A673 (cell line): ENCODE data around the gene PTPN18. TPM values are rescaled to one million over a fixed set of nuclear protein-coding genes. Genes with fewer than 3 reads are reported as not detected.

Source experiments
- BruUV-seq: library from RNA; stranded (reverse); fragments of 400-500 nt; replicated peaks from 2 replicates; lab custom pipeline; 2021; lab: Mats Ljungman, UMichigan
- CTCF ChIA-PET: fragments of 300-600 bp; sonication (Branson Sonifier 250); formaldehyde crosslinking; loops from one replicate; lab custom pipeline; 2022; ENCODE audit warnings: antibody characterized with exemption; lab: Charles Lee
- POLR2A ChIA-PET: fragments of 300-600 bp; sonication (Branson Sonifier 250); formaldehyde crosslinking; loops from one replicate; lab custom pipeline; 2022; ENCODE audit warnings: antibody characterized with exemption; ENCODE audit not compliant: low non-redundant PET; lab: Charles Lee
- DNase-seq: peaks from one replicate; pipeline ENCODE4 v3.0.0-alpha.2; 2015; ENCODE audit warnings: low spot score
- H3K27ac ChIP-seq: fragments of 200-600 bp; sonication (generic); 2 replicates; pipeline ENCODE4 v1.5.1; 2016; ENCODE audit warnings: mixed run types, low read depth, mild to moderate bottlenecking, mixed read lengths, antibody characterized with exemption, low read length; ENCODE audit not compliant: poor library complexity, severe bottlenecking
- H3K27me3 ChIP-seq: fragments of 200-600 bp; sonication (generic); replicated peaks from 2 replicates; pipeline ENCODE4 v1.6.1; 2017; ENCODE audit warnings: mixed run types, low read depth, mild to moderate bottlenecking, mixed read lengths, antibody characterized with exemption, low read length; ENCODE audit not compliant: insufficient read depth, poor library complexity
- H3K36me3 ChIP-seq: fragments of 200-600 bp; sonication (generic); 2 replicates; pipeline ENCODE4 v1.6.1; 2016; ENCODE audit warnings: mixed run types, mild to moderate bottlenecking, mixed read lengths, antibody characterized with exemption, low read length; ENCODE audit not compliant: insufficient read depth, poor library complexity, severe bottlenecking
- H3K4me1 ChIP-seq: fragments of 200-600 bp; sonication (generic); 2 replicates; pipeline ENCODE4 v1.6.1; 2017; ENCODE audit warnings: mixed run types, mild to moderate bottlenecking, mixed read lengths, antibody characterized with exemption, low read length; ENCODE audit not compliant: insufficient read depth, poor library complexity, severe bottlenecking
- H3K4me3 ChIP-seq: fragments of 200-600 bp; sonication (generic); 2 replicates; pipeline ENCODE4 v1.5.1; 2016; ENCODE audit warnings: low read depth, mixed run types, mild to moderate bottlenecking, mixed read lengths, low read length; ENCODE audit not compliant: poor library complexity, severe bottlenecking
- H3K9me3 ChIP-seq: fragments of 200-600 bp; sonication (generic); 2 replicates; pipeline ENCODE4 v1.6.1; 2016; ENCODE audit warnings: mixed run types, low read depth, mild to moderate bottlenecking, mixed read lengths, antibody characterized with exemption, low read length; ENCODE audit not compliant: poor library complexity, severe bottlenecking
- EZH2 ChIP-seq: fragments of 200-600 bp; sonication (generic); IDR thresholded peaks from 2 replicates; pipeline ENCODE4 v1.6.1; 2017; ENCODE audit warnings: borderline replicate concordance, low read depth, mild to moderate bottlenecking, mixed read lengths, antibody characterized with exemption, low read length; ENCODE audit not compliant: poor library complexity, severe bottlenecking
- intact Hi-C: fragments of 100-400 bp; cut with micrococcal nuclease; formaldehyde crosslinking; loops from one replicate; pipeline ENCODE4 v1.10.0; 2022; ENCODE audit not compliant: unreplicated experiment
- total RNA-seq: library from RNA; stranded (reverse); gene quantifications from 2 replicates; pipeline ENCODE4 v1.2.3, GENCODE V29; 2021
- TF ChIP-seq, protein P1 (sequence below): fragments of 300-800, 200-600 bp; sonication (generic); conservative IDR thresholded peaks from 2 replicates; pipeline ENCODE4 v1.5.1; 2017; ENCODE audit warnings: low read depth, mild to moderate bottlenecking, antibody characterized with exemption, low read length, moderate library complexity, mixed read lengths

The PTPN18 gene
- total RNA-seq, 1 experiment from 2014 or later = 3.2 TPM

- no peaks in the 10 kb centered on the region for H3K9me3 ChIP-seq
- no peak for TF ChIP-seq EZH2
- TF ChIP-seq, protein P1, sequence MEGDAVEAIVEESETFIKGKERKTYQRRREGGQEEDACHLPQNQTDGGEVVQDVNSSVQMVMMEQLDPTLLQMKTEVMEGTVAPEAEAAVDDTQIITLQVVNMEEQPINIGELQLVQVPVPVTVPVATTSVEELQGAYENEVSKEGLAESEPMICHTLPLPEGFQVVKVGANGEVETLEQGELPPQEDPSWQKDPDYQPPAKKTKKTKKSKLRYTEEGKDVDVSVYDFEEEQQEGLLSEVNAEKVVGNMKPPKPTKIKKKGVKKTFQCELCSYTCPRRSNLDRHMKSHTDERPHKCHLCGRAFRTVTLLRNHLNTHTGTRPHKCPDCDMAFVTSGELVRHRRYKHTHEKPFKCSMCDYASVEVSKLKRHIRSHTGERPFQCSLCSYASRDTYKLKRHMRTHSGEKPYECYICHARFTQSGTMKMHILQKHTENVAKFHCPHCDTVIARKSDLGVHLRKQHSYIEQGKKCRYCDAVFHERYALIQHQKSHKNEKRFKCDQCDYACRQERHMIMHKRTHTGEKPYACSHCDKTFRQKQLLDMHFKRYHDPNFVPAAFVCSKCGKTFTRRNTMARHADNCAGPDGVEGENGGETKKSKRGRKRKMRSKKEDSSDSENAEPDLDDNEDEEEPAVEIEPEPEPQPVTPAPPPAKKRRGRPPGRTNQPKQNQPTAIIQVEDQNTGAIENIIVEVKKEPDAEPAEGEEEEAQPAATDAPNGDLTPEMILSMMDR = no peak
- no peaks in the 10 kb centered on the region for H3K27me3 ChIP-seq
- BruUV-seq = no TSS peak
- peaks cover 3% of the 10 kb centered on the region for H3K36me3 ChIP-seq
- H3K27ac ChIP-seq = no peak overlapping the region
- DNase-seq = no peak
- H3K4me3 ChIP-seq = no peak overlapping the region
- intact Hi-C loops = no loop called here
- ChIA-PET CTCF (no interaction called here), POLR2A (no interaction called here)
- no peaks in the 10 kb centered on the region for H3K4me1 ChIP-seq
Measured at GRCh38 chr2:130353291-130354138, 2.3 kb upstream of the PTPN18 start.

DNA sequence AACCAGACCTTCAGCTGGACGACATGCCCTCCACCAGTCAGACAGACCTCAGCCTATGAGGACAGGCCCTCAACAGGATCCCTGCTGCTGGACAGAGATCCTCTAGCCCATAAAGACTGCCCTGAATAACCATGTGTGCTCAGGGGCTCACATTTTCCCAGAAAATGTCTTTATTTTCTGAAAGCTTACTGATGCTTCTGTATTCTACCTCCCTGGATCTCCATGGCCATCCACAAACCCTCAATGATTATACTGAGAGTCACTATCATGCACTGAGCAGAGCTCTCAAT is 1.8 kb upstream of the PTPN18 start:
- H3K27ac ChIP-seq = no peak overlapping the region
- H3K4me1 ChIP-seq = no peaks in the 10 kb centered on the region
- H3K36me3 ChIP-seq = peaks cover 2% of the 10 kb centered on the region
- ChIA-PET CTCF (no interaction called here), POLR2A (no interaction called here)
- intact Hi-C loops = no loop called here
- H3K9me3 ChIP-seq = no peaks in the 10 kb centered on the region
- no peaks in the 10 kb centered on the region for H3K27me3 ChIP-seq
- no peak for TF ChIP-seq EZH2
- TF ChIP-seq, protein P1 = no peak
- no peak overlapping the region for H3K4me3 ChIP-seq
- no peak for DNase-seq
- no TSS peak for BruUV-seq

GRCh38 chr2:130355172-130355577 is 681 bp upstream of the PTPN18 start:
- Histone ChIP-seq H3K27me3 (no peaks in the 10 kb centered on the region), H3K36me3 (no peaks in the 10 kb centered on the region), H3K4me1 (no peaks in the 10 kb centered on the region), H3K4me3 (peak overlapping the region; percentile 66), H3K9me3 (no peaks in the 10 kb centered on the region), H3K27ac (no peak overlapping the region)
- CTCF ChIA-PET = no interaction called here
- POLR2A ChIA-PET = no interaction called here
- BruUV-seq = no TSS peak
- TF ChIP-seq, protein P1 = no peak
- no peak for TF ChIP-seq EZH2
- intact Hi-C loops = no loop called here
- DNase-seq = no peak
